Thyroid gland (tissue), 4 donors: ENCODE data around the gene THSD7B.

Experiments
- CTCF ChIP-seq, 6 experiments: fragments of 200-600 bp in 3 of 6; fragments of 450-650 bp in 3 of 6; sonication (generic) in 3 of 6; IDR thresholded peaks; one replicate each; pipeline ENCODE4 v1.5.1; 2016 to 2019; ENCODE audit warnings: antibody characterized with exemption in 6 of 6, mild to moderate bottlenecking in 2 of 6, inconsistent platforms in 1 of 6, moderate library complexity in 1 of 6
- POLR2A ChIP-seq, 2 donors: fragments of 450-650 bp; IDR thresholded peaks; one replicate each; pipeline ENCODE4 v1.6.1; 2017; ENCODE audit warnings: antibody characterized with exemption in 2 of 2, mild to moderate bottlenecking in 2 of 2, moderate library complexity in 1 of 2

- no peak for TF ChIP-seq POLR2A (IDR thresholded peaks at IDR 0.05)
- no peak for TF ChIP-seq CTCF (IDR thresholded peaks at IDR 0.05)
These were observed 743.5 kb downstream of the THSD7B start for GRCh38 chr2:137508739-137509384.
